GM12878 (cell line): Measurements from ENCODE around the gene PGAP6.

Experiments used
- GATAD2B ChIP-seq: fragments of 450-650 bp; conservative IDR thresholded peaks from 2 replicates; pipeline ENCODE4 v1.6.1; 2017; ENCODE audit warnings: low read depth, mild to moderate bottlenecking, moderate library complexity
- NR2C1 ChIP-seq: fragments of 450-650 bp; IDR thresholded peaks from 2 replicates; pipeline ENCODE4 v1.6.1; 2017; ENCODE audit warnings: antibody characterized with exemption, mild to moderate bottlenecking, moderate library complexity

DNA sequence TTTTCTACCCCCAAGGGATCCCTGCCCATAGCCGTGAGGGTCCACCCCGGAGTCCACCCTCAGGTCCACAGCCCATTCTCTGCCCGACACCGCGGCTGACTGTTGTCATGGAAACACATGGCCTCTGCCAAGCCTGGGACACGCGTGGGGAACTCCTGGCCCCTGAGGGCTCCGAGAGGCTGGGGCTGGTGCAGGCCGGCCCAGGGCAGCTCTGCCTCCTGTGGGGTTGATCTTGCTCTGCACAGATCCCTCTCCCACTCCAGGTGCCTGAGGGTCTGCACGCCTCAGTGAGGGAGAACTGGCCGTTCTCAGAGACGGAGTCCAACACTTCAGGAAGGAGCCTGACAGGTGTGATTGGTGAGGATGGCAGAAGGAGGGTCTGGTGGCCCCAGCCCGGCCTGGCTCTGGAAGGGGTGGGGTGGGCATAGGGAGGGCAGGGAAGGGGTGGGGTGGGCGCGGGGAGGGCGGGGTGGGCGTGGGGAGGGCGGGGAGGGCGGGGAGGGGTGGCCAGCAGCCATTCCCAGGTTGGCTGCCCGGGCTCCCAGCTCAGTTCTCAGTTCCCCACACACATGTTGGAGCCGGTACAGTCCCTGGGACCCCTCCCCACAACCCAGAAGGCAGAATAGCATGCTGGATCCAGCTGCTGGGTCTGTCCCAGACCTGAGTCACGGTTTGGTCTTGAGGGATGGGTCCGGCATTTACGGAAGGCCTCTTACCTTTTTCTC, 17.9 kb downstream of the PGAP6 start:
- no peak for TF ChIP-seq NR2C1
- TF ChIP-seq GATAD2B: no peak
